HG02885 (cell line): Measurements from ENCODE around the gene CCT7.

Experiments used
- ATAC-seq: cut with Tn5 transposase; IDR thresholded peaks from one replicate; pipeline ENCODE4 v1.9.1; 2021; ENCODE audit warnings: mild to moderate bottlenecking; ENCODE audit not compliant: unreplicated experiment, poor library complexity

The CCT7 gene

GRCh38 chr2:73291461-73292315, 57.6 kb downstream of the CCT7 start:
- ATAC-seq = no peak

DNA sequence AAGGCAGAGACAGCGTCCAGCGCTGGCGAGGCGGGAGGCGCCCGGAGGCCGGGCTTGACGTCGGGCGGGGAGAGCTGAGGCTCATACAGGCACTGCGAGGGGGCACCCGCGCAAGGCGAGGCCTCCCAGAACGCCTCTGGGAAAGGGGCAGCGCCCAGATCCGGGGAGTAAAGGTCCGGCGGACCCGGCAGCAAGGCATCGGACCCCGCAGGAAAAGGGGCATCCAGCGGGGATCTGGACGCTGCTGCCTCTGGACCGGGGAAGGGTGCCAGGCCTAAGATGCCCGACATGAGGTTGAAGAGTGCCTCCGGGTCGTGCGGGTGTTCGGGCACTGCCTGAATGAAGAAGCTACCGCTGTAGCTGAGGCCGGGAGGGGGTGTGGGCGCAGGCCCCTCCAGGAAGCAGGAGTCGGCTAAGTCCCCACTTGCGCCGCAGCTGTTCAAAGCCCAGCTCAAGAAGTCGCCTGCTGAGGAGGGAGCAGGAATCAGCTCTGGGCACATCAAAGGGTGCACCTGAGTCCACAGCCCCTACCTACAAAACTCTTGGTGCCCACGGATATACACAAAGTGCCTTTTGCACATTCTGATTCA, 58.3 kb downstream of the CCT7 start:
- ATAC-seq = no peak

- ATAC-seq = peak; percentile 9
These were observed 58.9 kb downstream of the CCT7 start for GRCh38 chr2:73292906-73293533.

- peak; percentile 93 for ATAC-seq
These were observed 59.5 kb downstream of the CCT7 start, which contains the start of gene EGR4 for GRCh38 chr2:73293534-73294171. Gene EGR4, minus strand, starts transcription at chr2:73293548. Its CDS starts 231 bp downstream, at chr2:73293317.

DNA sequence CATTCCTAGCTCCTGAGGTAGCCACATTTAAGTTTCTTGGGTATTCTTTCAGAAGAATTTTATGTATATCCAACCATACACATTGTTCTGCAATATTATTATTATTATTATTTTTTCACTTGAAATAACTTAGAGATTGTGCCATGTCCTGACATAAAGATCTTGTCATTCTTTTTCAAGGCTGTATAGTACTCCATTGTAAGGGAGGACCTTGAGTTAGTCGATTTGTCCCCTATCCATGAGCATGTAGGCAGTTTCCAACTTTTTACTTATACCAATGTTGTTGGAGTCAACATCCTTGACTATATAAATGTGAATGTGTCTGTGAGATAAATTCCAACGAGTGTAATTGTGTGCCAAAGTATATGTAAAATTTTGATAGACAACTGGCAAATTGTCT, 60.1 kb downstream of the CCT7 start:
- no peak for ATAC-seq

DNA sequence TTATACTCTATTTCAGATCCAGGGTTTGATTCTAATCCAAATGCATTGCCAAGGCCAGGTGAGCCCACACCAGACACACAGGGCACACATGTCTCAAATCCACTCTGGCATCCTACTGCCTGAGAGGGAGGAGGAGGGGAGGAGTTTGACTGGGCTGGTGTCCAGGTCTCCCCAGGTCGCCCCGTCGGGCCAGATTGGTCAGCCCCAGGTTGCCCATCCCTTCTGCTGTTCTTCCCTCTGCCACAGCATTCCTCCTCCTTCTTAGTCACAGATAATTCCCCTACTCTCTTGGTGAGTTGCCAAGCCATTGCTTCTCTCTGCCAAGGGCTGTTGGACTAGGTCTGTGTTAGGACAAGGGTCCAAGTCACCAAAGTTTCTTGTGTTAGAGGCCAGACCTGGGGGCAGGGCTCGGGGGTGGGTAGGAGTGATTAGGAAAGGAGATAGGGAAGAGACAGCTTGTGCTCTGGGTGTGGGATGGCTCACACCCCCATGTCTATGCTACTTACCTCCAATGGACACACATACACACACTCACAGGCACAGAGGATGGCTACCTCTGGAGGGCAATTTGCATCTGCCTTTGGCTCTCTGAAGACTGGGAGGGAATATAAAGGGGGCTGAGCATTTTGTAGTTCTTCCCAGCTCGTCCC, 61.8 kb downstream of the CCT7 start:
- ATAC-seq = no peak

DNA sequence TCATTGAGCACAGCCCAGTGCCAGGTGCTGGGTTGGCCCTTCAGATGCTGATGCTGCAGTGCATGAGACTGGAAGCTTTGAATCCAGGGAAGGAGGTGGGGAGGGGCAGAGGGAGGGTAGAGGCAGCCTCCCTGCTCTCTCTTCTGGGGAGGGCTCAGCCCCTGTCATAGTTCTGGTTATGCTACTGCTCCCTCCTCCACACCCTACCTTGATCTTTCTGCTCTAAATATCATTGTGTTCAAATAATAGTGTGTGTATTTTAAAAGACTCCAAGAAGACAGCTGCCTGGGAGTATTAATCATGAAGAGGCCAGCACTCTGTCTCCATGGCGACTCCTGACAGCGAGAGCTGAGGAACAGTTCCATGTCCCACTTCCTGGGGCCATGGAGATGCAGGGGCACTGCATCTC, 63.0 kb downstream of the CCT7 start:
- no peak for ATAC-seq

DNA sequence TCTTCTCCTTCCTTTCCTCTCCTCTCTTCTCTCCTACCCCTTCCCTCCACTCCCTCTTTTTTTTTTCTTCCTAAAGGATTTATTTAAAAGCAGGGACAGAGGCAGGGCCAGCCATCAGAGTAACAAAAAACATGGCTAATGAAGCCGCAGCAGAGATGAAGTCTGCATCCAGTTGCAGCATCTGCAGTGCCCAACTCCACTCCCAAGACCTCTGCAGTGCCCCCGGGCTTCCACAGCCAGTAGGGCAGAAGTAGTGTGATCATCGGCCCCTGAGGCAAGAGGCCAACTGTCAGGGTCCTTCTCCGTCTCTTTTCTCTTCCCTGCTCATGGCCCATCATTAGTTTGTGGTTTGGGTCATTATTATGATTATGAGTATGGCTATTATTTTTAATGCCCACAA, 63.5 kb downstream of the CCT7 start:
- ATAC-seq = no peak

- no peak for ATAC-seq
These were observed 66.8 kb downstream of the CCT7 start for GRCh38 chr2:73300926-73301325.

- no peak for ATAC-seq
These were observed 67.5 kb downstream of the CCT7 start for GRCh38 chr2:73301636-73302035.
